ENCODE measurements around the gene KCNQ1.
A peak's percentile ranks its signal among the peaks of the same experiment; 100 is the strongest.

KCNQ1 gene

GRCh38 chr11:2880646-2881045 is 435.8 kb downstream of the KCNQ1 start:
- H3K4me2 ChIP-seq, result peak overlapping the region; percentile 92; the same call in 1 of the 2 replicates
- peaks cover 9% of the 10 kb centered on the region for H3K9me3 ChIP-seq
- H3K27me3 ChIP-seq, result peaks cover 31% of the 10 kb centered on the region
- H3K9ac ChIP-seq, result no peak overlapping the region
- no peak for TF ChIP-seq Cebpa-rat (IDR thresholded peaks at IDR 0.05)
- H3K36me3 ChIP-seq, result no peaks in the 10 kb centered on the region; the same call in 1 of the 2 replicates
- no peak overlapping the region for H3K4me3 ChIP-seq
- no peak overlapping the region for H3K27ac ChIP-seq
- peaks cover 50% of the 10 kb centered on the region for H3K4me1 ChIP-seq
- H4K20me1 ChIP-seq, result peaks cover 25% of the 10 kb centered on the region

- Histone ChIP-seq H3K4me1 (peaks cover 52% of the 10 kb centered on the region), H3K36me3 (no peaks in the 10 kb centered on the region; the same call in 1 of the 2 replicates), H3K27me3 (peaks cover 31% of the 10 kb centered on the region), H3K9me3 (peaks cover 9% of the 10 kb centered on the region), H4K20me1 (peaks cover 25% of the 10 kb centered on the region), H3K27ac (peak overlapping the region; percentile 35), H3K4me2 (peak overlapping the region; percentile 92), H3K9ac (peak overlapping the region; percentile 28; the same call in 1 of the 2 replicates), H3K4me3 (peak overlapping the region; percentile 37; the same call in 1 of the 2 replicates)
- TF ChIP-seq Cebpa-rat (IDR thresholded peaks at IDR 0.05), result no peak
Observed at GRCh38 chr11:2881076-2881980, 436.5 kb downstream of the KCNQ1 start.

- TF ChIP-seq Cebpa-rat (IDR thresholded peaks at IDR 0.05), result no peak
- Histone ChIP-seq H3K9ac (peak overlapping the region; percentile 28; the same call in 1 of the 2 replicates), H3K4me2 (peak overlapping the region; percentile 92), H3K9me3 (peaks cover 5% of the 10 kb centered on the region), H3K4me3 (peak overlapping the region; percentile 37; the same call in 1 of the 2 replicates), H3K36me3 (no peaks in the 10 kb centered on the region; the same call in 1 of the 2 replicates), H3K4me1 (peaks cover 52% of the 10 kb centered on the region), H3K27me3 (peaks cover 31% of the 10 kb centered on the region), H4K20me1 (peaks cover 25% of the 10 kb centered on the region), H3K27ac (peak overlapping the region; percentile 35)
Observed at GRCh38 chr11:2881981-2882375, 437.2 kb downstream of the KCNQ1 start.

GRCh38 chr11:2882396-2883110 is 437.7 kb downstream of the KCNQ1 start:
- peak overlapping the region; percentile 86; the same call in 1 of the 2 replicates for H3K4me3 ChIP-seq
- H3K9me3 ChIP-seq, result no peaks in the 10 kb centered on the region
- H3K36me3 ChIP-seq, result no peaks in the 10 kb centered on the region; the same call in 1 of the 2 replicates
- peak overlapping the region; percentile 92 for H3K4me2 ChIP-seq
- H3K27ac ChIP-seq, result no peak overlapping the region; the same call in 1 of the 2 replicates
- H3K4me1 ChIP-seq, result peaks cover 55% of the 10 kb centered on the region
- TF ChIP-seq Cebpa-rat (IDR thresholded peaks at IDR 0.05), result no peak
- H3K9ac ChIP-seq, result no peak overlapping the region
- peaks cover 31% of the 10 kb centered on the region for H3K27me3 ChIP-seq
- peaks cover 25% of the 10 kb centered on the region for H4K20me1 ChIP-seq

- Histone ChIP-seq H3K9ac (peak overlapping the region; percentile 81), H3K36me3 (no peaks in the 10 kb centered on the region; the same call in 1 of the 2 replicates), H3K4me1 (peaks cover 65% of the 10 kb centered on the region), H3K27ac (peak overlapping the region; percentile 80; the same call in 1 of the 2 replicates), H3K9me3 (no peaks in the 10 kb centered on the region), H4K20me1 (peaks cover 25% of the 10 kb centered on the region), H3K27me3 (peaks cover 31% of the 10 kb centered on the region), H3K4me2 (peak overlapping the region; percentile 92), H3K4me3 (peak overlapping the region; percentile 86)
- no peak for TF ChIP-seq Cebpa-rat (IDR thresholded peaks at IDR 0.05)
Observed at GRCh38 chr11:2883640-2883978, 438.8 kb downstream of the KCNQ1 start.

- peak overlapping the region; percentile 86 for H3K4me3 ChIP-seq
- H3K9ac ChIP-seq, result peak overlapping the region; percentile 81
- peak overlapping the region; percentile 80 for H3K27ac ChIP-seq
- H3K4me2 ChIP-seq, result peak overlapping the region; percentile 92
- H3K4me1 ChIP-seq, result peaks cover 67% of the 10 kb centered on the region
- TF ChIP-seq Cebpa-rat (IDR thresholded peaks at IDR 0.05), result no peak
- H3K36me3 ChIP-seq, result no peaks in the 10 kb centered on the region; the same call in 1 of the 2 replicates
- H3K9me3 ChIP-seq, result no peaks in the 10 kb centered on the region
- peaks cover 31% of the 10 kb centered on the region for H3K27me3 ChIP-seq
- peaks cover 25% of the 10 kb centered on the region for H4K20me1 ChIP-seq
Observed at GRCh38 chr11:2883979-2884815, 439.4 kb downstream of the KCNQ1 start.

GRCh38 chr11:2885017-2885677 is 440.3 kb downstream of the KCNQ1 start:
- no peaks in the 10 kb centered on the region for H3K9me3 ChIP-seq
- peaks cover 31% of the 10 kb centered on the region for H3K27me3 ChIP-seq
- TF ChIP-seq Cebpa-rat (IDR thresholded peaks at IDR 0.05), result no peak
- peak overlapping the region; percentile 26 for H3K9ac ChIP-seq
- H3K36me3 ChIP-seq, result no peaks in the 10 kb centered on the region
- peak overlapping the region; percentile 92 for H3K4me2 ChIP-seq
- peak overlapping the region; percentile 55; the same call in 1 of the 2 replicates for H3K27ac ChIP-seq
- H4K20me1 ChIP-seq, result peaks cover 25% of the 10 kb centered on the region
- peak overlapping the region; percentile 86 for H3K4me3 ChIP-seq
- H3K4me1 ChIP-seq, result peaks cover 76% of the 10 kb centered on the region

- H3K27ac ChIP-seq, result peak within 1 kb of the TSS; percentile 80
- H3K27me3 ChIP-seq, result peaks cover 31% of the 10 kb centered on the region
- peak within 1 kb of the TSS; percentile 92 for H3K4me2 ChIP-seq
- peaks cover 25% of the 10 kb centered on the region for H4K20me1 ChIP-seq
- H3K4me3 ChIP-seq, result peak within 1 kb of the TSS; percentile 86
- no peaks in the 10 kb centered on the region for H3K36me3 ChIP-seq
- peak within 1 kb of the TSS; percentile 81 for H3K9ac ChIP-seq
- no peak for TF ChIP-seq Cebpa-rat (IDR thresholded peaks at IDR 0.05)
- H3K9me3 ChIP-seq, result no peaks in the 10 kb centered on the region
- peaks cover 81% of the 10 kb centered on the region for H3K4me1 ChIP-seq
Observed at GRCh38 chr11:2885678-2886081, 440.9 kb downstream of the KCNQ1 start, which contains the start of gene CDKN1C. TSS of gene CDKN1C (minus strand) at chr11:2885775. CDS start at chr11:2885456, 319 bp downstream.

All from BLaER1 (cell line).